Stimulated activated CD8-positive, alpha-beta memory T cell treated with anti-CD3 and anti-CD28 coated beads, Interleukin-7, amount 100 ng/mL, for 48 hours (primary cell): ENCODE measurements around the gene NR2F1.
"Not testable (repeated sequence)": the region's sequence is repeated elsewhere in the genome, so short reads cannot be mapped to it uniquely, and the experiment has no call there.

Source experiments
- DNase-seq, 2 donors: peaks; one replicate each; pipeline ENCODE4 v3.0.0-alpha.2; 2020; ENCODE audit warnings: low read depth in 1 of 2; ENCODE audit errors: extremely low read depth in 1 of 2

NR2F1 gene

GRCh38 chr5:93582677-93583438 lies at the start of gene NR2F1:
Gene NR2F1 (plus strand): TSS chr5:93583222. CDS start chr5:93585024, 1,802 bp downstream.
- no peak for DNase-seq

GRCh38 chr5:93545872-93546271 lies 37.1 kb upstream of the NR2F1 start:
- no peak for DNase-seq

GRCh38 chr5:93549594-93549993 lies 33.4 kb upstream of the NR2F1 start:
- DNase-seq, result not testable (repeated sequence)

- DNase-seq, result no peak
Measured at GRCh38 chr5:93557021-93557604, 25.9 kb upstream of the NR2F1 start.

- no peak for DNase-seq
Measured at GRCh38 chr5:93566091-93566490, 16.9 kb upstream of the NR2F1 start.

GRCh38 chr5:93567424-93567823 lies 15.6 kb upstream of the NR2F1 start:
- DNase-seq, result no peak

GRCh38 chr5:93569300-93570160 lies 13.5 kb upstream of the NR2F1 start:
- DNase-seq, result no peak

- no peak for DNase-seq
Measured at GRCh38 chr5:93570294-93571113, 12.5 kb upstream of the NR2F1 start.

- no peak for DNase-seq
Measured at GRCh38 chr5:93571114-93571949, 11.7 kb upstream of the NR2F1 start.

- no peak for DNase-seq
Measured at GRCh38 chr5:93572101-93572607, 10.9 kb upstream of the NR2F1 start.

- no peak for DNase-seq
Measured at GRCh38 chr5:93572608-93573353, 10.2 kb upstream of the NR2F1 start.

- DNase-seq, result no peak
Measured at GRCh38 chr5:93573354-93574351, 9.4 kb upstream of the NR2F1 start.

GRCh38 chr5:93574491-93575305 lies 8.3 kb upstream of the NR2F1 start:
- DNase-seq, result no peak

- DNase-seq, result no peak
Measured at GRCh38 chr5:93575461-93576414, 7.3 kb upstream of the NR2F1 start.

- DNase-seq, result no peak
Measured at GRCh38 chr5:93576994-93577853, 5.8 kb upstream of the NR2F1 start.
